Uterus (tissue), 4 donors: ENCODE measurements around the gene SANBR. TPM values are rescaled to one million over a fixed set of nuclear protein-coding genes. Genes with fewer than 3 reads are reported as not detected.

Source experiments
- DNase-seq, 2 donors: peaks; one replicate each; pipeline ENCODE4 v3.0.0-alpha.2; 2019 to 2020
- H3K27ac ChIP-seq, 2 donors: fragments of 200-600 bp; sonication (generic); 1 replicate in 1 of 2; 2 replicates in 1 of 2; pipeline ENCODE4 v1.5.1; 2016 to 2018
- H3K27me3 ChIP-seq, 2 donors: fragments of 200-600 bp; sonication (generic); one replicate each; pipeline ENCODE4 v1.5.1; 2018 to 2019; ENCODE audit warnings: control low read depth in 1 of 2
- H3K36me3 ChIP-seq, 2 donors: fragments of 200-600 bp; sonication (generic); one replicate each; pipeline ENCODE4 v1.5.1; 2019; ENCODE audit warnings: control low read depth in 1 of 2
- H3K4me1 ChIP-seq, 2 donors: fragments of 200-600 bp; sonication (generic); one replicate each; pipeline ENCODE4 v1.5.1; 2018 to 2019; ENCODE audit warnings: control low read depth in 1 of 2
- H3K4me3 ChIP-seq, 2 donors: fragments of 200-600 bp; sonication (generic); 1 replicate in 1 of 2; 2 replicates in 1 of 2; pipeline ENCODE4 v1.5.1; 2018 to 2019; ENCODE audit warnings: mild to moderate bottlenecking in 1 of 2
- H3K9me3 ChIP-seq, 2 donors: fragments of 200-600 bp; sonication (generic); one replicate each; pipeline ENCODE4 v1.5.1; 2019; ENCODE audit warnings: control low read depth in 1 of 2
- POLR2A ChIP-seq, 2 donors: fragments of 450-650 bp; IDR thresholded peaks; one replicate each; pipeline ENCODE4 v1.6.1; 2016; ENCODE audit warnings: antibody characterized with exemption in 2 of 2, mild to moderate bottlenecking in 1 of 2, moderate library complexity in 1 of 2
- intact Hi-C: fragments of 100-400 bp; cut with DNase I; formaldehyde crosslinking; loops from one replicate; pipeline ENCODE4 v1.15.1; 2023; ENCODE audit warnings: low total_unique reads
- total RNA-seq, 4 donors: library from RNA; depleted of rRNA in 3 of 4; stranded (reverse); fragments of >200 nt in 3 of 4; gene quantifications; one replicate each; pipeline versions ENCODE4 v1.1.0 to v1.2.4, GENCODE V29; 2014 to 2023
- TF ChIP-seq, protein P1 (sequence below), 4 experiments: fragments of 200-600 bp in 2 of 4; fragments of 450-650 bp in 2 of 4; sonication (generic) in 2 of 4; IDR thresholded peaks; one replicate each; pipeline ENCODE4 v1.5.1; 2016 to 2019; ENCODE audit warnings: antibody characterized with exemption in 4 of 4, mild to moderate bottlenecking in 2 of 4, moderate library complexity in 1 of 4
- donor health status: DM: yes; HTN: yes; CAD: no.

The SANBR gene
- total RNA-seq, 4 donors from 2014 or later, result 5.6 to 28.1 (median 8.5) TPM

DNA sequence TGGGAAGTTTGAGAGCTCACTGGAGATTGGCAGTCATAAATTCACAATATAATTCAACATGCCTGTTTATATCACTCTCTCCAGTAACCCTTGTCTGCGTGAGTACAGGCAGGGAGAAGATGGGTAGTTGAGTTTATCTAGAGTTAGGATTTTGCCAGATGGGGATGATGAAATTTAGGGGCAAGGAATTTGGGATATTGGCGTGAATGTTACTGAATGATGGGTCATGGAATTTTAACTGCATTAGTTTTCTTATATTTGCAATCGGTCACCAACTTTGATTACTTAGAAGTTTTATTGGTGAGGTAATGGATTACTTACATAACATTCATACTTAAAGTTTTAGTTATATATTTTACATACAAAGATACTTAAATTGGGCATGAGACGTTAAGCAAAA, 35.1 kb downstream of the SANBR start:
- Histone ChIP-seq H3K27ac (no peak overlapping the region), H3K27me3 (no peaks in the 10 kb centered on the region), H3K36me3 (no peaks in the 10 kb centered on the region), H3K4me3 (no peak overlapping the region), H3K9me3 (no peaks in the 10 kb centered on the region), H3K4me1 (no peaks in the 10 kb centered on the region)
- DNase-seq, result no peak
- intact Hi-C loops, result no loop called here
- no peak for TF ChIP-seq POLR2A (IDR thresholded peaks at IDR 0.05)
- TF ChIP-seq, protein P1, sequence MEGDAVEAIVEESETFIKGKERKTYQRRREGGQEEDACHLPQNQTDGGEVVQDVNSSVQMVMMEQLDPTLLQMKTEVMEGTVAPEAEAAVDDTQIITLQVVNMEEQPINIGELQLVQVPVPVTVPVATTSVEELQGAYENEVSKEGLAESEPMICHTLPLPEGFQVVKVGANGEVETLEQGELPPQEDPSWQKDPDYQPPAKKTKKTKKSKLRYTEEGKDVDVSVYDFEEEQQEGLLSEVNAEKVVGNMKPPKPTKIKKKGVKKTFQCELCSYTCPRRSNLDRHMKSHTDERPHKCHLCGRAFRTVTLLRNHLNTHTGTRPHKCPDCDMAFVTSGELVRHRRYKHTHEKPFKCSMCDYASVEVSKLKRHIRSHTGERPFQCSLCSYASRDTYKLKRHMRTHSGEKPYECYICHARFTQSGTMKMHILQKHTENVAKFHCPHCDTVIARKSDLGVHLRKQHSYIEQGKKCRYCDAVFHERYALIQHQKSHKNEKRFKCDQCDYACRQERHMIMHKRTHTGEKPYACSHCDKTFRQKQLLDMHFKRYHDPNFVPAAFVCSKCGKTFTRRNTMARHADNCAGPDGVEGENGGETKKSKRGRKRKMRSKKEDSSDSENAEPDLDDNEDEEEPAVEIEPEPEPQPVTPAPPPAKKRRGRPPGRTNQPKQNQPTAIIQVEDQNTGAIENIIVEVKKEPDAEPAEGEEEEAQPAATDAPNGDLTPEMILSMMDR (IDR thresholded peaks at IDR 0.05), result no peak

GRCh38 chr2:61109291-61109690, 43.6 kb downstream of the SANBR start:
- Histone ChIP-seq H3K36me3 (no peaks in the 10 kb centered on the region), H3K4me3 (no peak overlapping the region), H3K9me3 (no peaks in the 10 kb centered on the region), H3K4me1 (no peaks in the 10 kb centered on the region), H3K27me3 (no peaks in the 10 kb centered on the region), H3K27ac (no peak overlapping the region)
- intact Hi-C loops, result no loop called here
- TF ChIP-seq POLR2A (IDR thresholded peaks at IDR 0.05), result no peak
- TF ChIP-seq, protein P1 (IDR thresholded peaks at IDR 0.05), result no peak
- no peak for DNase-seq

GRCh38 chr2:61111708-61112107, 46.0 kb downstream of the SANBR start:
- no peaks in the 10 kb centered on the region for H3K9me3 ChIP-seq
- TF ChIP-seq, protein P1 (IDR thresholded peaks at IDR 0.05), result no peak
- TF ChIP-seq POLR2A (IDR thresholded peaks at IDR 0.05), result no peak
- H3K27ac ChIP-seq, result no peak overlapping the region
- no peaks in the 10 kb centered on the region for H3K27me3 ChIP-seq
- H3K4me3 ChIP-seq, result no peak overlapping the region
- H3K36me3 ChIP-seq, result no peaks in the 10 kb centered on the region
- intact Hi-C loops, result no loop called here
- DNase-seq, result no peak
- no peaks in the 10 kb centered on the region for H3K4me1 ChIP-seq

- no peak for TF ChIP-seq POLR2A (IDR thresholded peaks at IDR 0.05)
- TF ChIP-seq, protein P1 (IDR thresholded peaks at IDR 0.05), result no peak
- H3K27me3 ChIP-seq, result no peaks in the 10 kb centered on the region
- no peaks in the 10 kb centered on the region for H3K4me1 ChIP-seq
- no peak overlapping the region for H3K4me3 ChIP-seq
- intact Hi-C loops, result no loop called here
- H3K27ac ChIP-seq, result no peak overlapping the region
- DNase-seq, result no peak
- H3K36me3 ChIP-seq, result peaks cover 0 to 2% of the 10 kb centered on the region in 2 donors
- H3K9me3 ChIP-seq, result no peaks in the 10 kb centered on the region
Measured at GRCh38 chr2:61114147-61114546, 48.5 kb downstream of the SANBR start.

Other genes starting within 250 kb of the SANBR start
- 10 to 100 TPM in 2 of 4 donors, 1 to 10 TPM in 2; 1.8 to 21.0 (median 12.2) TPM for gene REL, start 184.3 kb upstream of the SANBR start, total RNA-seq
- gene PEX13, start 48.2 kb upstream of the SANBR start, total RNA-seq, result 10 to 100 TPM; 21.6 to 72.2 (median 48.6) TPM
- gene PUS10, start 47.6 kb upstream of the SANBR start, total RNA-seq, result 10 to 100 TPM in 1 of 4 donors, 1 to 10 TPM in 3; 1.8 to 16.5 (median 8.6) TPM
- 10 to 100 TPM in 2 of 4 donors, 1 to 10 TPM in 2; 5.7 to 50.9 (median 13.6) TPM for gene C2orf74, start 96.3 kb downstream of the SANBR start, total RNA-seq